Subcutaneous adipose tissue (tissue), 4 donors: Measurements from ENCODE around the gene HMMR. TPM values are rescaled to one million over a fixed set of nuclear protein-coding genes. Genes with fewer than 3 reads are reported as not detected.

ENCODE experiments used
- total RNA-seq, 4 donors: library from RNA; depleted of rRNA; stranded (reverse); fragments of >200 nt; gene quantifications; one replicate each; pipeline ENCODE4 v1.1.0, GENCODE V29; 2016
- TF ChIP-seq, protein P1 (sequence below): fragments of 450-650 bp; IDR thresholded peaks from one replicate; pipeline ENCODE4 v1.5.1; 2016; ENCODE audit warnings: low read depth, mild to moderate bottlenecking, control low read depth, antibody characterized with exemption, moderate library complexity

HMMR gene
- total RNA-seq, 4 donors from 2014 or later: 0.33 to 2.0 (median 1.5) TPM; not detected in 1

- TF ChIP-seq, protein P1, sequence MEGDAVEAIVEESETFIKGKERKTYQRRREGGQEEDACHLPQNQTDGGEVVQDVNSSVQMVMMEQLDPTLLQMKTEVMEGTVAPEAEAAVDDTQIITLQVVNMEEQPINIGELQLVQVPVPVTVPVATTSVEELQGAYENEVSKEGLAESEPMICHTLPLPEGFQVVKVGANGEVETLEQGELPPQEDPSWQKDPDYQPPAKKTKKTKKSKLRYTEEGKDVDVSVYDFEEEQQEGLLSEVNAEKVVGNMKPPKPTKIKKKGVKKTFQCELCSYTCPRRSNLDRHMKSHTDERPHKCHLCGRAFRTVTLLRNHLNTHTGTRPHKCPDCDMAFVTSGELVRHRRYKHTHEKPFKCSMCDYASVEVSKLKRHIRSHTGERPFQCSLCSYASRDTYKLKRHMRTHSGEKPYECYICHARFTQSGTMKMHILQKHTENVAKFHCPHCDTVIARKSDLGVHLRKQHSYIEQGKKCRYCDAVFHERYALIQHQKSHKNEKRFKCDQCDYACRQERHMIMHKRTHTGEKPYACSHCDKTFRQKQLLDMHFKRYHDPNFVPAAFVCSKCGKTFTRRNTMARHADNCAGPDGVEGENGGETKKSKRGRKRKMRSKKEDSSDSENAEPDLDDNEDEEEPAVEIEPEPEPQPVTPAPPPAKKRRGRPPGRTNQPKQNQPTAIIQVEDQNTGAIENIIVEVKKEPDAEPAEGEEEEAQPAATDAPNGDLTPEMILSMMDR: no peak
Measured at GRCh38 chr5:163512526-163512925, 52.1 kb downstream of the HMMR start.

GRCh38 chr5:163525096-163525495 is 64.7 kb downstream of the HMMR start:
- TF ChIP-seq, protein P1: no peak

- TF ChIP-seq, protein P1: no peak
Measured at GRCh38 chr5:163529698-163530097, 69.3 kb downstream of the HMMR start.

DNA sequence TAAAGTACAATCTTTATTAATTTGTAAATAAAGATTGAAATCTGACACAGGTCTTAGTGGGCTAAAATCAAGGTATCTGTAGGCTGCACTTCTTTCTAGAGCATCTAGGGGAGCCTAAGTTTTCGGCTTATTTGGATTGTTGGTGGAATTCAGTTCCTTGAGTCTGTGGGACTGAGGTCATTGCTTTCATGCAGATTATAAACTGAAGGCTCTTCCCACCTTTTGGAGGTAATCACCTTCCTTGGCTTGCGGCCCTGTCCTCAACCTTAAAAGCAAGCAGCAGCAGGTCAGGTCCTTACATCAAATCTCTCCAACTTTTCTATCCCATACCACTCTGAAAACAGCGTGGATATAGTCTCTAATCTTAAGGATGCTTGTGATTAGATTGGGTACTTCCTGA is 70.8 kb downstream of the HMMR start:
- TF ChIP-seq, protein P1: no peak

DNA sequence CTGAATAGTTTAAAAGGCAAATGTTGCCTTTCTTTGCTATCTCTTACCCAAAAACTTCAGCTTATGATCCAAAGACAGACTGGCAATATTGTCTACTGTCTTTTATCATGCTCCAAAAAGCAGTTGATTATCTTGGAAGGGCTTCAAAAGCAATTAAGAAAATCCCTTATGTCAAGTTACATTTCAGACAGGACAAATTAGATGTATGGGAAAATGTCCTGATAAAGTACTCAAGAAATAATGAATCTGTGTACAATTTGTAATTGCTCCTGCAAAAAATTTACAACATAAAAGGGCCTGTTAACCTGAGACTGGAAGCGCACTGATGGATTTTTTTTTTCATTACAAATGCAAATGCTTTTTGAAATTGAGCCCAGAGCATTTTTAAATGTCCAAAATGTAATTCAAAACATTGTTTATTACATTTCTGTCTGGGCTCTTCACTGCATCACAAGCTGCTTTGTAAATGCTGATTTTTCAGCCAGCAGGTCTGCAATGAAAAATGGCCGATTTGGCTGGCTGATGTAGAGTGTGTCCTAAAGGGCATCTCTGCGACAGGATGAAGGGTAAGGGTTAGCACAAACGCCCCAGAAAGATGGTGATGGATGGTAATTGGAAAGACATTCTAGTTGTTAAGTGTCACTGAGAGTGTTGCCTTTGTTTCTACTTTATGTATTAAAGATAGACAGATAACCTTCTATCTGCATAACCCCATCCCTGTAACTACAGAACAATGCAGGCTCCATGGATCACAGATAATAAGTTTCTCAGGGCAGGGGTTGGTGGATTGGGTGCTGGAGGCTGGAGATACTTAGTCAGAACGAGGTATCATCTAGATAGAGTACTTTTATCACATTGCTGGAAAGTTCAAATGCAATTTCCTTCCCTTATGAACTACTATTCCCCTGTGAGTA is 72.0 kb downstream of the HMMR start:
- TF ChIP-seq, protein P1: no peak

- TF ChIP-seq, protein P1: no peak
Measured at GRCh38 chr5:163533223-163533622, 72.8 kb downstream of the HMMR start.

GRCh38 chr5:163534492-163535094 is 74.2 kb downstream of the HMMR start:
- TF ChIP-seq, protein P1: no peak
